Hepatocyte (in vitro differentiated cells): ENCODE data around the gene MOBP. TPM values are rescaled to one million over a fixed set of nuclear protein-coding genes. Genes with fewer than 3 reads are reported as not detected.
A peak's percentile ranks its signal among the peaks of the same experiment; 100 is the strongest.

Experiments
- DNase-seq: peaks from one replicate; pipeline ENCODE4 v3.0.0-alpha.2; 2016; ENCODE audit warnings: low spot score
- H2AFZ ChIP-seq: fragments of 200-600 bp; sonication (generic); 2 replicates; pipeline ENCODE4 v1.6.0; 2016; ENCODE audit warnings: antibody characterized with exemption, mild to moderate bottlenecking
- H3K27ac ChIP-seq: fragments of 200-600 bp; sonication (generic); 2 replicates; pipeline ENCODE4 v1.5.1; 2016; ENCODE audit warnings: mild to moderate bottlenecking
- H3K27me3 ChIP-seq: fragments of 200-600 bp; sonication (generic); 2 replicates; pipeline ENCODE4 v1.6.1; 2016
- H3K36me3 ChIP-seq: fragments of 200-600 bp; sonication (generic); replicated peaks from 2 replicates; pipeline ENCODE4 v1.5.1; 2016; ENCODE audit warnings: low read depth; ENCODE audit not compliant: insufficient read depth
- H3K4me1 ChIP-seq: fragments of 200-600 bp; sonication (generic); 2 replicates; pipeline ENCODE4 v1.5.1; 2016; ENCODE audit warnings: mild to moderate bottlenecking, moderate library complexity; ENCODE audit not compliant: insufficient read depth
- H3K4me2 ChIP-seq: fragments of 200-600 bp; sonication (generic); 2 replicates; pipeline ENCODE4 v1.6.0; 2016
- H3K4me3 ChIP-seq: fragments of 200-600 bp; sonication (generic); 2 replicates; pipeline ENCODE4 v1.5.1; 2016; ENCODE audit warnings: mild to moderate bottlenecking
- H3K79me2 ChIP-seq: fragments of 200-600 bp; sonication (generic); 2 replicates; pipeline ENCODE4 v1.6.0; 2017; ENCODE audit warnings: mild to moderate bottlenecking
- H3K9me2 ChIP-seq: fragments of 200-600 bp; sonication (generic); replicated peaks from 2 replicates; pipeline ENCODE4 v1.6.0; 2017; ENCODE audit warnings: mild to moderate bottlenecking; ENCODE audit not compliant: insufficient read depth
- H3K9me3 ChIP-seq: fragments of 200-600 bp; sonication (generic); 2 replicates; pipeline ENCODE4 v1.5.1; 2016; ENCODE audit warnings: low read depth, mild to moderate bottlenecking
- H4K20me1 ChIP-seq: fragments of 200-600 bp; sonication (generic); 2 replicates; pipeline ENCODE4 v1.6.0; 2016; ENCODE audit warnings: mild to moderate bottlenecking; ENCODE audit not compliant: insufficient read depth, poor library complexity, severe bottlenecking
- EZH2 ChIP-seq: fragments of 200-600 bp; sonication (generic); IDR thresholded peaks from 2 replicates; pipeline ENCODE4 v1.6.1; 2016; ENCODE audit warnings: antibody characterized with exemption, mild to moderate bottlenecking, borderline replicate concordance
- EZH2phosphoT487 ChIP-seq: fragments of 200-600 bp; sonication (generic); IDR thresholded peaks from one replicate; pipeline ENCODE4 v1.6.1; 2018; ENCODE audit warnings: antibody characterized with exemption, mild to moderate bottlenecking, low read depth, moderate library complexity; ENCODE audit not compliant: unreplicated experiment, severe bottlenecking
- WGBS: methylation state at CpG from one replicate; pipeline ENCODE4 v1.1.6; 2016; ENCODE audit warnings: low lambda C conversion rate; ENCODE audit errors: missing lambda C conversion rate; 5-methylcytosine and 5-hydroxymethylcytosine counted together
- polyA plus RNA-seq: library from polyadenylated mRNA; unstranded; fragments of >200 nt; fragmentation: Nextera tagmentation; extraction: Ambion mirVana; gene quantifications from 2 replicates; pipeline ENCODE4 v1.2.1, GENCODE V29; 2016
- total RNA-seq: library from RNA; depleted of rRNA; stranded (reverse); fragments of >200 nt; gene quantifications from 2 replicates; pipeline ENCODE4 v1.2.3, GENCODE V29; 2014
- TF ChIP-seq, protein P1 (sequence below): fragments of 200-600 bp; sonication (generic); IDR thresholded peaks from 2 replicates; pipeline ENCODE4 v1.5.1; 2016; ENCODE audit warnings: antibody characterized with exemption, mild to moderate bottlenecking; ENCODE audit not compliant: poor library complexity

MOBP gene
- total and polyA plus RNA-seq, 2 experiments from 2014 or later: 0.10 to 0.17 TPM

DNA sequence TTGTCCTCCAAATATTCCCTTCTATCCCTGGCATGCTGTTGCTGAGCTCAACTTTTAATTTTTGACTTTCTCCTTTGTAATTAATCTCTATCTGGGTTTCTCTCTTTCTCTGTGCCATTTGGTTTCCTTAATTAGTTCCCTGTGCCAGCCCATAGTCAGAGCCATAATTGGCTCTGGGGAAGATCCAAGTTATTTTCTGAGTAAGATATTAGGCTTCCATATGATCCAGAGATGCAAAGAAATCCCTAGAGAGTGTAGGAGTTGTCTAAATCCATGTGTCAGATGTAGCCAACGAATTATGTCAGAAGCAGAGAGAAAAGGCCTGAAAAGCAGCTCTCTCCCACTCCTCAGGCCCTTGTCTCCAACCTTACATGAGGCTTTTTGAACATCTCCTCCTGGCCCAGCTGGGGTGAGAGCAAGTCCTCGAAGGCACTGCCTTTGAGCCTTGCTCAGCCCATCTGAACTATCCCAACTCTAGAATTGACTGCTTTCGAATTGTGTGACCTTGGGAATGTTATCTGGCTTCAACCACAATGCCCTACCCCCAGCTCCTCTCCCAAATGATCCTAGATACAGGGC, 46.4 kb downstream of the MOBP start:
- H3K4me3 ChIP-seq: no peak overlapping the region
- DNase-seq: no peak
- H3K36me3 ChIP-seq: no peaks in the 10 kb centered on the region
- no peaks in the 10 kb centered on the region for H3K9me2 ChIP-seq
- no peaks in the 10 kb centered on the region for H4K20me1 ChIP-seq
- WGBS: 87% methylated on average over 3 of the region's 3 CpGs
- no peaks in the 10 kb centered on the region for H3K4me1 ChIP-seq
- no peak overlapping the region for H3K4me2 ChIP-seq
- no peaks in the 10 kb centered on the region for H3K9me3 ChIP-seq
- H2AFZ ChIP-seq: no peak overlapping the region
- no peaks in the 10 kb centered on the region for H3K27me3 ChIP-seq
- TF ChIP-seq, protein P1, sequence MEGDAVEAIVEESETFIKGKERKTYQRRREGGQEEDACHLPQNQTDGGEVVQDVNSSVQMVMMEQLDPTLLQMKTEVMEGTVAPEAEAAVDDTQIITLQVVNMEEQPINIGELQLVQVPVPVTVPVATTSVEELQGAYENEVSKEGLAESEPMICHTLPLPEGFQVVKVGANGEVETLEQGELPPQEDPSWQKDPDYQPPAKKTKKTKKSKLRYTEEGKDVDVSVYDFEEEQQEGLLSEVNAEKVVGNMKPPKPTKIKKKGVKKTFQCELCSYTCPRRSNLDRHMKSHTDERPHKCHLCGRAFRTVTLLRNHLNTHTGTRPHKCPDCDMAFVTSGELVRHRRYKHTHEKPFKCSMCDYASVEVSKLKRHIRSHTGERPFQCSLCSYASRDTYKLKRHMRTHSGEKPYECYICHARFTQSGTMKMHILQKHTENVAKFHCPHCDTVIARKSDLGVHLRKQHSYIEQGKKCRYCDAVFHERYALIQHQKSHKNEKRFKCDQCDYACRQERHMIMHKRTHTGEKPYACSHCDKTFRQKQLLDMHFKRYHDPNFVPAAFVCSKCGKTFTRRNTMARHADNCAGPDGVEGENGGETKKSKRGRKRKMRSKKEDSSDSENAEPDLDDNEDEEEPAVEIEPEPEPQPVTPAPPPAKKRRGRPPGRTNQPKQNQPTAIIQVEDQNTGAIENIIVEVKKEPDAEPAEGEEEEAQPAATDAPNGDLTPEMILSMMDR: no peak
- no peak for TF ChIP-seq EZH2
- TF ChIP-seq EZH2phosphoT487: no peak
- H3K27ac ChIP-seq: no peak overlapping the region
- no peaks in the 10 kb centered on the region for H3K79me2 ChIP-seq

DNA sequence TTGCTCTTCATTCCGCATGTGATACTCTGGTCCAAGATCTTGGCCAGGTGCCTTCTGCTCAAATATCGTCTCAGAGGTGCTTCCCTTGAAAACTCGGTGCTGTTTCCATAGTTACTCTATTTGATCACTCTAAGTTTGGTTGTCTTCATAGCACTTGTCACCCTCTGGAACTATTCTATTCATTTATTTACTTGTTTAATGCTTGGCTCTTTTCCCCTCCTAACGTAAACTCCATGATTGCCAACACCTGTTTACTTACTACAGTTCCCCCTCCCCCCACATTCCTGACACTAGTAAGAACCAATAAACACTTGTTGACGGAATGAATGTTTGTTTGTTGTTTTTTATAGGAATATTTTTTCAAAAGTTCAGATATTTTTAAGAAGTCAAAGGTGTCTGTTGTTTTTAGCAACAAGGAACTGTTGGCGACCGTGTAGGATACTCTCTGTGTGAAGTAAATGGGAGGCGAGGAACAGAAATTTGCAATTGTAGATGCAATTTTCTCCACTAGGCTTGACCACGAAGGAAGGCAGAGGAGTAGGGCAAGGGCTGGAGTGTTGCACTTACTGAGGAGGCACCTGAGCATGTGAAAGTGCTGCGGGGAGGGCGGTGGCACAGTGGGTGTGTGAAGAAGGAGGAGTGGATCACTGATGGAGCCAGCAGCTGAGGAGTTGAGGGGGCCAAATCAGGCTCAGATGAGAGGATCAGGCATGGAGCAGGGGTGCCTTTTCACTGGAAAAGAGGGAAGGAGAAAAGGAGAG, 48.4 kb downstream of the MOBP start:
- Histone ChIP-seq H4K20me1 (no peaks in the 10 kb centered on the region), H3K9me2 (no peaks in the 10 kb centered on the region), H3K36me3 (no peaks in the 10 kb centered on the region), H3K4me3 (no peak overlapping the region), H3K4me2 (no peak overlapping the region), H3K27ac (no peak overlapping the region), H3K27me3 (no peaks in the 10 kb centered on the region), H2AFZ (no peak overlapping the region), H3K9me3 (no peaks in the 10 kb centered on the region), H3K79me2 (no peaks in the 10 kb centered on the region), H3K4me1 (no peaks in the 10 kb centered on the region)
- DNase-seq: no peak
- TF ChIP-seq EZH2phosphoT487 (no peak), EZH2 (no peak)
- TF ChIP-seq, protein P1: no peak
- WGBS: 78% methylated on average over 11 of the region's 11 CpGs

DNA sequence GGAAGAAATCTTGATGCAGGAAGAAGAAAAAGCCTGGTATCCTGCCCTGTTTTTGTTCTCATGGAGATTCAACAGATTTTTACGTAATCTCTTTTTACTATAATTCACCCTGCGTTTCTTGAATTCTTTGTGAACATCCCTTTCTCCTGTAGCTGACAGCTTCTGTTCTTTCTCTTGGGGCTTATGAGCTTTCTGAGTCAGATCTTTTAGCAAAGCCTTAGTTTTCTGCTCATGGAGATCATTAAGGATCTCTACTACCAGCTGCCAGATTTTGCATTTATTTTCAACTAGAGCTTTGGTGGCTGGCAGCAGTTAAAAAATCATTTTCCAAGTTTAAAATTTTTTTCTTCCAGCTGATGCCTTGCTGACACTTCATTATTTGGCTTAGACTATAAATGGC, 51.6 kb downstream of the MOBP start:
- Histone ChIP-seq H3K9me2 (no peaks in the 10 kb centered on the region), H3K4me1 (no peaks in the 10 kb centered on the region), H4K20me1 (no peaks in the 10 kb centered on the region), H2AFZ (no peak overlapping the region), H3K27me3 (no peaks in the 10 kb centered on the region), H3K36me3 (no peaks in the 10 kb centered on the region), H3K79me2 (no peaks in the 10 kb centered on the region), H3K4me2 (no peak overlapping the region), H3K9me3 (no peaks in the 10 kb centered on the region), H3K4me3 (no peak overlapping the region), H3K27ac (no peak overlapping the region)
- WGBS: 57% methylated on average over 2 of the region's 2 CpGs
- TF ChIP-seq, protein P1: no peak
- TF ChIP-seq EZH2 (no peak), EZH2phosphoT487 (no peak)
- peak; percentile 17 for DNase-seq
